GM21360 (cell line): ENCODE results near the gene MAML1.
A peak's percentile ranks its signal among the peaks of the same experiment; 100 is the strongest.

ENCODE experiments used
- ATAC-seq: cut with Tn5 transposase; IDR thresholded peaks from one replicate; pipeline ENCODE4 v1.9.1; 2021; ENCODE audit warnings: mild to moderate bottlenecking, moderate library complexity; ENCODE audit not compliant: unreplicated experiment

Gene MAML1

GRCh38 chr5:179819296-179820126, 86.9 kb downstream of the MAML1 start:
- ATAC-seq: no peak

- no peak for ATAC-seq
Observed at GRCh38 chr5:179820127-179820482, 87.5 kb downstream of the MAML1 start.

GRCh38 chr5:179820483-179821297, 88.1 kb downstream of the MAML1 start, which contains the start of gene SQSTM1:
Gene SQSTM1, plus strand, starts transcription at chr5:179820905. Its CDS starts 32 bp downstream, at chr5:179820937.
- ATAC-seq: peak; percentile 37

GRCh38 chr5:179821298-179822058, 88.9 kb downstream of the MAML1 start:
- ATAC-seq: peak; percentile 35

GRCh38 chr5:179822059-179822432, 89.4 kb downstream of the MAML1 start:
- no peak for ATAC-seq

- ATAC-seq: no peak
Observed at GRCh38 chr5:179822444-179822990, 89.9 kb downstream of the MAML1 start.

GRCh38 chr5:179823937-179824744, 91.5 kb downstream of the MAML1 start:
- ATAC-seq: no peak

GRCh38 chr5:179824745-179825112, 92.1 kb downstream of the MAML1 start:
- no peak for ATAC-seq

- no peak for ATAC-seq
Observed at GRCh38 chr5:179825655-179826182, 93.1 kb downstream of the MAML1 start.
